Measurements from ENCODE around the gene PRR33.
"Not testable (repeated sequence)": the region's sequence is repeated elsewhere in the genome, so short reads cannot be mapped to it uniquely, and the experiment has no call there.

Gene PRR33

DNA sequence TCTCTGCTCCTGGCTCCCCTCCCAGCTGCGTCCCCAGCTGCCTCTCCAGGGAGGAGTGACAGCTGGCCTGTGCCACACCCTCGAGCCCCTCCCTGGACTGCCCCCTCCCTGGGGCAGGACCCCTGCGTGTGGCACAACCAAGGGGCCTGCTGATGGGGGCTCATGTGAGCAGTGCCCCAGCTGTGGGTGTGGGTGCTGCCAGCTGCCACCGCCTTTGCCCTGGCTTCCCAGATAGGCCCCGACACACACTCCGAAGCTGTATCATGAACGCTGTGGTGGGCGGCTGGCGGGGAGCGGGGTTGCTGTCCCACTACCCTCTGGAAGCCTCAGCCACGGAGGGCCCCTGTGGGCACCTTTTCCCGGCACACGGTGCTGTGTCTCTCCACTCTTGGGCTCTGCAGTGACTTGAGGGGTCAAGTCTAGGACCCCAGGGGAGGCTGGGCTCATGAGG, 15.8 kb downstream of the PRR33 start:
- DNase-seq (ENCODE audit: low read depth in 2 of 2) = not testable (repeated sequence)

DNA sequence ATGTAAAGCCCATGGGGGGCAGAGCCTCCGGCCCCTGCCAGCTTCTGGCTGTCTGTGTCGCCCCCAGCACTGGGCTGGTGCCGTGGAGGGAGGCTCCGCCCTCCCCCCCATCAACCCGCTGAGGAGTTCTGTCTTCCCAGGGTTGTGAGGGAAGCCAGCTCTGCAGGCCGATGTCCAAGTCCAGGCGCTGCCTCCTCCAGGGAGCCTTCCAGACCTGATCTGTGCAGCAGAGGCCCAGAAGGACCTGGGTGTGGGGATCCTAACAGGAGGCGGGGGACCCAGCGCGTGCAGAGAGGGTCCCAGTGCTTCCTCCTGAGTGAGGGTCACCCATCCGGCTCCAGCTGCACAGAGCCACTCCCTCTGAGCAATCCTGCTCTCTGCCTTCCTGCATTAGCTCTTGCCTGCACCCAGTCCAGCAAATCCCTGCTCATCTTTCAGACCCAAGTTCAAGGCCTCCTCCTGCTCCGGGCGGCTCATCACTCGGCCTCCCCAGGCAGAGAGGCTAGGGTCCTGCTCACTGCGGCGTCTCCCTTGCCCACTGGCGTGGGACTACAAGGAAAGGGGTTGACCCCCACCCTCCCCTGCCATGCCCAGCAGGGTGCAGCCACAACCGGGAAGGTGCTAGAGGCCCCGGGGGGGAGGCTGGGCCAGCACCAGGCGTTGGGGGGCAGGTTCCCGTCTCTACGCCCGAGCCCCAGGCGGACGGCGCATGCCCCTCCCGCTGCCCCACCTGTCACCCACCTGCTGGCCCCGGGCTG, 16.4 kb downstream of the PRR33 start:
- no peak for DNase-seq (ENCODE audit: low read depth in 2 of 2)

DNA sequence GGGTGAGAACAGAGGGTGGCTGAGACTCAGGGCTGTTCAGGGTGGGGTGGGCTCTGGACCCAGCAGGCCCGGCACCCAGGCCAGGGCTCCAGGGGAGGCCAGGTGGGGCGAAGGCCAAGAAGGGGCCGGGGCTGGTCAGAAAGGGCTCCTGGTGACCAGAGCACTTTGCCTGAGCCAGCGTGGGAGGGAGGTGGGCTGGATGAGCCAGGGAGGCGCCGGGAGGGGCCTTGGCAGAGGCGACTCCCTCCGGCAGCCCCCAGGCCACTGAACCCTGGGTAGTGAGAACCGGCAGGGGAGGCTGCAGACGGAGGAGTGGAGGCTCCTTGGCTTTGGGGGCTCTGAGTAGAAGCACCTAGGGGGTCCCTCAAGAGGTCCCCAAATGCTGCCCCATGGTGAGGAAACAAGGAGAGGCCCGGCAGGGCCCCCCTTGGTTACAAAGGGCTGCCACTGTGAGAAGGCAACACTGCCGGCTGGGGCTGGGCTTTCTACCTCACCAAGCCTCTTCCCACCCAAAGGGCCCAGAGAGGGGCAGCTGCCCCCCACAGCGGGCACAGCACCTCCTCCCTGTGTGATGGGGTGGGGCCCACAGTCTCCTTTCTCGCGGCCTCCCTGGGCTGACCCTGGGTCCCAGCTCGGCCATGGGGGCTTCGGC, 17.1 kb downstream of the PRR33 start:
- not testable (repeated sequence) for DNase-seq (ENCODE audit: low read depth in 2 of 2)

DNA sequence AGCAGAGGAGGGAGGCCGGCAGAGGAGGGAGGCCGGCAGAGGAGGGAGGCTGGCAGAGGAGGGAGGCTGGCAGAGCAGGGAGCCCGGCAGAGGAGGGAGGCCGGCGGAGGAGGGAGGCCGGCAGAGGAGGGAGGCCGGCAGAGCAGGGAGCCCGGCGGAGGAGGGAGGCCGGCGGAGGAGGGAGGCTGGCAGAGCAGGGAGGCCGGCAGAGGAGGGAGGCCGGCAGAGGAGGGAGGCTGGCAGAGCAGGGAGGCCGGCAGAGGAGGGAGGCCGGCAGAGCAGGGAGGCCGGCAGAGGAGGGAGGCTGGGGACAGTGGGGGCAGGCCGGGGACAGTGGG, 17.9 kb downstream of the PRR33 start:
- not testable (repeated sequence) for DNase-seq (ENCODE audit: low read depth in 2 of 2)

DNA sequence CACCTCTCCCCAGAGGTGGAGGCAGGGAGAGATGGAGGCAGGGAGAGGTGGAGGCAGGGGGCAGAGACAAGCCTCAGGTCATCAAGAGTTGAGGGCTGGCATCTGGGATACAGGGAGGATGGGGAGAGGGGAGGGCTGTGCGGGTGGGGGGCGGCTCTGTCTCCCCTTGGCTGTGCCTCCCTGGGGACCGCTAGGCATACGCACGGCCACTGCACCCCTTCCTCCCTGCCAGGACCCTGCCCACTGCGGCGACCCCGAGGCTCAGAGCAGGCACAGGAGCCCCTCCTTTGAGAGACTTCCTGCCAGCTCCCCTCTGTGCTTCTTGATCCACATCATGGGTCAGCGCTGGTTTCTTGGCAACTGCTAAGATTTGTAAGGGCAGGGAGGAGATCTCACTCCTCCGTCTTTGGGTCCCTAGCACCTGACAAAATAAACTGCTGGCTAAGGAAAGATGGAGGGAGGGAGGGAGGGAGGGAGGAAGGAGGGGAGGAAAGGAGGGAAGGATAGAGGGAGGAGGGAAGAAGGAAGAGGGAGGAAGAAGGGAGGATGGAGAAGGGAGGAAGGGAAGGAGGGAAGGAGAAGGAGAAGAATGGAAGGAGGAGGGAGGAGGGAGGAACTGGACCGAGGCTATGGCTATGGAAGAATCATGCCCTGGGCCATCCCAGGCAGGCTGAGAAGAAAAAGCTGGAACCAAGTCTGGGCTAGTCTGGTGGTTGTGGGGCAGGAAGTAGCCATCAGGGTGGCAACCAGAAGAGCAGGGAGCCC, 18.5 kb downstream of the PRR33 start:
- no peak for DNase-seq (ENCODE audit: low read depth in 2 of 2)

DNA sequence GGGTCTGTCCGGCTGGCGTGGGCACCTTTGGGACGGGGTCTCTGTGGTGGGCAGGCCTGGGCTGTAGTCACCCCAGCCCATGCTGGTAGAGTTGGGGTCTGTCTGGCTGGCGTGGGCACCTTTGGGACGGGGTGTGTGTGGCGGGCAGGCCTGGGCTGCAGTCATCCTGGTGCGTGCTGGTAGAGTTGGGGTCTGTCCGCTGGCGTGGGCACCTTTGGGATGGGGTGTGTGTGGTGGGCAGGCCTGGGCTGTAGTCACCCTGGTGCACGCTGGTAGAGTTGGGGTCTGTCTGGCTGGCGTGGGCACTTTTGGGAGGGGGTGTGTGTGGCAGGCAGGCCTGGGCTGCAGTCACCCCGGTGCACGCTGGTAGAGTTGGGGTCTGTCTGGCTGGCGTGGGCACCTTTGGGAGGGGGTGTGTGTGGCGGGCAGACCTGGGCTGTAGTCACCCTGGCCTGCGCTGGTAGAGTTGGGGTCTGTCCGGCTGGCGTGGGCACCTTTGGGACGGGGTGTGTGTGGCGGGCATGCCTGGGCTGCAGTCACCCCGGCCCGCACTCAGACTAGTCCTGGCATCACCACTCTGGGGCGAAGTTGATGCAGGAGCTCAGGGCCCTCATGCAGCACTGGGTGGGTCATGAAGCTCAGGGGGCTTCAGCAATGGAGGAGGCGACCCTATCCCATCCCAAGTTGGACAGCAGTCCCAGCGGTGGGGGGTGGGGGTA, 19.3 kb downstream of the PRR33 start:
- no peak for DNase-seq (ENCODE audit: low read depth in 2 of 2)

DNA sequence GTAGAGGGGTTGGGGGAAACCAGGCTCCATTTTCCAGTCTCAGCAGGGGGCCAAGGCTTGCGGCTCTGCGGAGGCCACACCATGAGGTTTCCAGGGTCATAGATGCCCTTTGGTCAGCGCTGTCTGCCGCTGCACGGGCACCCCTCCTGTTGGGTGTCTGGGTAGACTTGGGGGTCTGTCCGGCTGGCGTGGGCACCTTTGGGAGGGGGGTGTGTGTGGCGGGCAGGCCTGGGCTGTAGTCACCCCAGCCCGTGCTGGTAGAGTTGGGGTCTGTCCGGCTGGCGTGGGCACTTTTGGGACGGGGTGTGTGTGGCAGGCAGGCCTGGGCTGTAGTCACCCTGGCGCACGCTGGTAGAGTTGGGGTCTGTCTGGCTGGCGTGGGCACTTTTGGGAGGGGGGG, 20.2 kb downstream of the PRR33 start:
- DNase-seq (ENCODE audit: low read depth in 2 of 2) = no peak

DNA sequence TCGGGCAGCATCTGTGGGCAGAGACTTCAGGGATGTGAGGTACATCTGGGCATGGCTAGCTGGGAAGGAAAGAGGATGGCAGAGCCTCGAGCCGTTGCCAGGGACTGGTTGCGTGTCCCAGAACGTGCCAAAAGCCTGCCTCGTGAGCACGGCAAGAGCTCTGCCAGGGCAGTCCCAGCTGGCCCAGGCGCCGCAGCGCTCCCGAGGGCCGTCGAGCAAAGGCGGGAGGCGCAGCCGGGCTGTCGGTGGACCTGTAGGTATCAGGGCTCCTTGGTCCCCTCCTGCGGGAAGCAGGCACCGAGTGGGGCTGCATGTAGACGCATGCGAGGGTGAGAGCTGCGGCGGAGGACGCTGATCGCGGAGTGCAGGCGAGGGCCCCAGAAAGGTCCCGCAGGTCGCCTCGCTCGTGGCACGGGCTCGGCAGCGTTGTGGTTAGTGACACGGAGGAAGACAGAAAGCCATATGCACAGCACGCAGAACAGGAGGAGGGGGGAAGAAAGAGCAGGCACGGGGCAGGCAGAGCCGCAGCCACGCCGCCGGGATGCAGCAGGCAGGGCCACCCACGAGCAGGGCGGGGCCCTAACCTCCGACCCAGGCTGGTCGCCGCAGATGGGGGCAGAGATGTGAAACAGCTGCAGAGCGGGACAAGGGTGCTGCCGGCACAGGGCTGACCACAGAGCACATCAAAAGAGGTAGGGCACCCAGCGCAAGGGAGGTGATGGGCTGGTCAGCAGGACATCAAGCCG, 20.8 kb downstream of the PRR33 start:
- DNase-seq (ENCODE audit: low read depth in 2 of 2) = no peak

DNA sequence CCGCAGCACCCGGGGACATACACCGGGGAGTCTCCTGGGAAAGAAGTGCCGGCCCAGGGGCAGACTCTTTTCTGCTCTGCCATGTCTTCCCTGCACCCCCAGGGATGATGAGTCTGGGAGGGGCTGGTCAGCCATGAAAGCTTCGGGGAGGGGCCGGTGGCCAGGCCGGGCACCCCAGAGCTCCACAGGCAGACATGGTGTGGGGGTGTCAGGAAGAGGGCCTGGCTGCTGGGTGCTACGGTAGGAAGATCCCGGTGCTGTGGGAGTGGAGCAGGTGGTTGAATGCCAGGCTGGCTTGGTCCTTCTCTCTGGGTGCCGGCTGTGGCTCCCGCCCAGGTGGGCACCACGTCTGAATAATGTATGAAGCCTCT, 21.4 kb downstream of the PRR33 start:
- no peak for DNase-seq (ENCODE audit: low read depth in 2 of 2)

DNA sequence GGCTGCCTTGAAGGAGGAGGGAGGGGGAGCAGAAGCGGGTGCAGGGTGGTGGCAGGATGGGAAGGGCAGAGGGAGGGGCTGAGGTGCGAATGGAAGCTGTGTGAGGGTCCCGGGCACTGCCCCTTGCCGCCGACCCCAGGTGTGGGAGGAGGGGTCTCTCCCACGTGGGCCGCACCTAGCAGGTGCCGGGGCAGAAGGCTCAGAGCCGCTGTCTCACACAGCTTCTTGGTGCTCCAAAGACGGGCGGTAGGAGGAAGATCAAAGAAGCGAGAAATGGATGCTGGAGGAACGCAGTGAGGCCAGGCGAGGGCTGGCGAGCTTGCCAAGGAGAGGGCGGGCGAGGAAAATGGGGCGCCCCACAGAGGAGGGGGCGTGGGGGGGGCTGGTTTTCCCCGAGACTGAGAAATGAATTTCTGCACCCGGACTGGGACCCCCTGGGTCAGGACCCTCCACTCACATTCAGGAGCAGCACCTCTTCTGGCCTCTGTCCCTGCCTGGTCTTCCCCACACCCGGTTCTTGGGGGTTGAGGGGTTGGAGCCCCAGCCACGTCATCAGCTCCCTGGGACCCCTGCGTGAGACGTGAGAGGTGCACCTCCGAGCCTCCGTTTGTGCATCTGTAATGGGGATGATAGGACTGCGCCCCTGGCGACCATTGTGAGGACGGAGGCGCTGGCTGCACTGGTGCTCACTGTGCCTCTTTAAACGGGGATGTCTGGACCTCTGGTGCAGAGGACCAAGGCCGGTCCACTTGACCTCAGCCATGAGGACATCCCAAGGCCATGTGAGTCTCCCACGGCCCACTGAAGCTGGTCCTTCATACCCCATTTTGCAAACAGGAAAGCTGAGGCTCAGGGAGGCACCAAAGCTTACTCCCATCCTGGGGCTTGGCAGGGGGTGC, 22.0 kb downstream of the PRR33 start:
- DNase-seq (ENCODE audit: low read depth in 2 of 2) = no peak

DNA sequence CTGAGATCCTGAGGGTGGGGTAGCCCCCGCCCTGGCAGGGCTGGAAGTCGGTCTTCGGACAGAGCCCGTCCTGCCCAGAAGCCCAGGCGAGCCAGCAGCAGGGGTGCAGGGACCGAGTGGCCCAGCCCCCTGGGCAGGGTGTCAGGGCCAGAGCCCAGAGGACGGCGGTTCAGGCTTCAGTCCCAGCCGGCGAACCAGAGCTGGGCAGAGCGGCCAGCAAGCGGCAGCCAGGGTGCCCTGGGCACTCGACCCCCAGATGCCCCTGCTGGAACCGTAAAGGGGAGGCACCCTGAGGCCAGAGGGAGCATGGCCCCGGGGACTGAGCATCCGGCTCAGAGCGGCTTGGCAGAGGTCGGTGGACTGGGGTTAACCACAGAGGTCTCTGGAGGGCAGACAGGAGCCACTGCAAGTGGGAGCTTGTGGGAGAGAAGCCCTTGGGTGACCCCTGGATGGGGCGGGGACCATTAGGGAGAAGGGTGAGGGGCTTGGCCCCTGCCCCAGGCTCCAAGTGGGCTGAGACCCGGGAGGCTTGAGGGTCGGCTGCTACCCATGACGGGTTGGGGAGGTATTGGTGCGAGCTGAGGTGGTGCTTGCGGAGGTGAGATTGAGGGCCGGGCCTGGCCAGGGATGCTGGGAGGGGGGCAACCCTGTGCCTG, 22.9 kb downstream of the PRR33 start:
- DNase-seq (ENCODE audit: low read depth in 2 of 2) = no peak

DNA sequence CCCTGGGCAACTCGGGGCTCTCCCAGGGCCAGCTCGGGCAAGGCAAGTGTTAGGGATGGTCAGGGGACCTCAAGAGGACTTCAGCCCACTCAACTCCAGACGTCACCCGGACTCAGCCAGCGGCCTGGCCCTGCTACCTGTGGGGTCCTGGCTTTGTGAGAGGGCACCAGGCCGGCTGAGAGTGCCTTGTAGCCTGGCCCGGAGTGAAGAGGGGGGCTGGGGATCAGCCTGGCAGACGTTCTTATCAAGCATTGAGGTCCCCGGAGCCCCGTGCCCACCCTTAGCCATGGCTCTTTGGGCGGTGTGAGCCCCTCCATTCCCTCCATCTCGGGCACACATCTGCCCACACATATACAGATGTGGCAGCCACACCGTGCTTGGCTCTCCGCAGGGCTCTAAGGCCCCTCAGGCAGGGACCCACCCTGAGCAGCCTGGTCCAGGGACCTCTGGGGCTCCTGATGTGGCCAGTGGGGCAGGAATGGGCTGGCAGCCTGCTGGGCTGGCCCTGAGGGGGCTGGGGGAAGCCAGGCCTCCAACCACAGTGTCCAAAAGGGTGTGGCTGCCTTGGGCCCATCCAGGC, 23.5 kb downstream of the PRR33 start:
- no peak for DNase-seq (ENCODE audit: low read depth in 2 of 2)

DNA sequence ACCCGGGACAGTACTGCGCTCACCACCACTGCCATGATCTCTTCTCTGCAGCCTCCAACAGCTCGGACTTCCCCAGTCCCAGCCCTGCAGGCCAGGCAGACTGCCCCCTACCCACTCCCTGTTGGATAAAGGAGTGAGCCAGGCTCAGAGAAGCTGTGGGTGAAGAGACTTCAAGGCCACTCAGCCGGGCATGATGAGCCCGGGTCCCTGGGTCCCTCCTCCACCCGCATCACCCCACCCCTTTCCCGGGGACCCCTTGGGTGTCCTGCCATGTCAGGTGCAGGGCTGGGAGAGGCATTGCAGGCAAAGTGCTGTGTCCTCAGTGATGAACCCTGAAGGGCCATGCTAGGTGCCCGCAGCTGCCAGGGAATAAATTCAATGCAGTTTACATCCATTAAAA, 24.3 kb downstream of the PRR33 start:
- DNase-seq (ENCODE audit: low read depth in 2 of 2) = no peak

DNA sequence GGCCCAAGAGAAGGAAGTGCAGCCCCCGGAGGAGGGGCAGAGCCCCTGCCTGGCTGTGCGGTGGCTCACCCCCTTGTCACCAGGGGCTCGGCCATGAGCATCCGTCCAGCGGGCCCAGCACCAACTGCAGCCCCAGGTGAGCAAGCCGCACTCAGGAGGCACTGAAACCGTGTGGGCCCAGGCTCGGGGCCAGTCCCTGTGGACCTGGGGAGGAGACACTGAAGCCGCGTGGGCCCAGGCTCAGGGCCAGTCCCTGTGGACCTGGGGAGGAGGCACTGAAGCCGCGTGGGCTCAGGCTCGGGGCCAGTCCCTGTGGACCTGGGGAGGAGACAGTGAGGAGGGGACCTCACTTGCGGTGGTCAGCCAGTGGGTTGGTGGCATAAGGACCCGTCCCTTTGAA, 24.9 kb downstream of the PRR33 start:
- DNase-seq (ENCODE audit: low read depth in 2 of 2) = no peak

DNA sequence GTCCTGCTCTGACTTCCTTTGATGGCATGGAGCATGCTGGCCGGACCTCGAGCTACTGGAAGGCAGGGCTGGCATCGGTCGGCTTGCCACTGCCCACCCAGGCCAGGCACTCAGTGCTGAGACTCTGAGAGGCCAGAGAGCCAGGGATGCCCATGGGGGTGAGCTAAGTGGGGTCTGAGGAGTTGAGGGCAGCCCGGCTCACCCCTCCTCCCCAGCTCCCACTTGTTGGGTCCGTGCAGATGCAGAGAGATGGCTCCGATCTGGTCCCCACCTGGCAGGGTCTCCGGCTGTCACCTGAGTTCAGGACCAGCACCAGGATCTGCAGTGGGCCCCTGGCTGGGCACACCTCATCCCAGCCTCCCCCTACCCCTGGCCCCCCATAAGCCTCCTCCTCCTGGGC, 25.5 kb downstream of the PRR33 start:
- no peak for DNase-seq (ENCODE audit: low read depth in 2 of 2)

DNA sequence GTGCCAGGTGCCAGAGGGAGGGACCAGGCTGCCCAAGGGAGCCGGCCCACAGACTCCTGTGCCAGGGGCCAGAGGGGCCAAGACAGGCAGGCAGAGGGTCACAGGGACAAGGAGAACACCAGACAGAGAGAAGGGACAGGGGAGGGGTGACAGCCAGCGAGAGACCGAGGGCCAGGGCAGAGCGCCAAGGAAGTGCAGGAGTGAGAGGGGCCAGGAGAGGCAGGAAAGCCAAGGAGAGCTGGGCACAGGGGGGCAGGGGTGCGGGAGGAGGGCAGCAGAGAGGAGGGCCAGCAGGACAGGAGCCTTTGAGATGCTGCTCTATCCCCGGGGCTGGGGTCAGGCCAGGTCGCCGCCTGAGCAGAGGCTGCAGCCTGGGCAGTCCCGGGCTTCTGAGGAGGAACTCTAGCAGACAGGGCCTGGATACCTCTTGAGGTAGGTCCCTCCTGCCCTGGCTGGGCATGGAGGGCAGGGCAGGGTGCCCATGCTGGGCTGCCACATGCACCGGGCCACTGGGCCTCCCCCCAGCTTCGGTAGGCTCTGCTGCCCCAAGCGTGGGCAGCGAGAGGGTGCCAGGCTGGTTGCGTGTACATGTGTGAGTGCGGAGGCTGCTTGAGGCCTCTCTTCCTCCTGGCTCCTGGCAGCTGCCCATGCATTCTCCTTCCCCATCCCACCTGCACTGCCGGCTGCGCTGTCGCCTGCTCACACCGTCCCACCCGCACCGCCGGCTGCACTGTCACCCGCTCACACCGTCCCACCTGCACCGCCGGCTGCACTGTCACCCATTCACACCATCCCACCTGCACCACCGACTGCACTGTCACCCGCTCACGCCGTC, 26.6 kb downstream of the PRR33 start:
- no peak for DNase-seq (ENCODE audit: low read depth in 2 of 2)

DNA sequence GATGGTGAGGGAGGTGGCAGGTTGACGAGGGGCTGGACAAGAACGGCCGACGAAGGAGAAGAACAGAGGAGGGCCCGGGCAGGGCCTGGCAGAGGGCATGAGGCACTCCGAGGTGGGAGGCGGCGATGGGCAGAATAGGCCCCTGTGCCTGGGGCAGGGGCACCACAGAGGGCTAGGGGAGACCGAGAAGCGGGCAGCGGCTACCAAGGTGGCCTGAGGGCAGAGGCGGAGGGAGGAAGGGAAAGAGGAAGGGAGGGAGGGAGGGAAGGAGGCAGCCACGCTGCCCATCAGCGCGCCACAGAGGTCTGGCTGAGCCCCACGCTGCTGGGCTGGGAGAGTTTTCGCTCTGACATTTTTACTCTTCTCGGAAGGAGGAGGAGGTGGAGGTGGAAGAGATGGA, 27.5 kb downstream of the PRR33 start:
- no peak for DNase-seq (ENCODE audit: low read depth in 2 of 2)

DNA sequence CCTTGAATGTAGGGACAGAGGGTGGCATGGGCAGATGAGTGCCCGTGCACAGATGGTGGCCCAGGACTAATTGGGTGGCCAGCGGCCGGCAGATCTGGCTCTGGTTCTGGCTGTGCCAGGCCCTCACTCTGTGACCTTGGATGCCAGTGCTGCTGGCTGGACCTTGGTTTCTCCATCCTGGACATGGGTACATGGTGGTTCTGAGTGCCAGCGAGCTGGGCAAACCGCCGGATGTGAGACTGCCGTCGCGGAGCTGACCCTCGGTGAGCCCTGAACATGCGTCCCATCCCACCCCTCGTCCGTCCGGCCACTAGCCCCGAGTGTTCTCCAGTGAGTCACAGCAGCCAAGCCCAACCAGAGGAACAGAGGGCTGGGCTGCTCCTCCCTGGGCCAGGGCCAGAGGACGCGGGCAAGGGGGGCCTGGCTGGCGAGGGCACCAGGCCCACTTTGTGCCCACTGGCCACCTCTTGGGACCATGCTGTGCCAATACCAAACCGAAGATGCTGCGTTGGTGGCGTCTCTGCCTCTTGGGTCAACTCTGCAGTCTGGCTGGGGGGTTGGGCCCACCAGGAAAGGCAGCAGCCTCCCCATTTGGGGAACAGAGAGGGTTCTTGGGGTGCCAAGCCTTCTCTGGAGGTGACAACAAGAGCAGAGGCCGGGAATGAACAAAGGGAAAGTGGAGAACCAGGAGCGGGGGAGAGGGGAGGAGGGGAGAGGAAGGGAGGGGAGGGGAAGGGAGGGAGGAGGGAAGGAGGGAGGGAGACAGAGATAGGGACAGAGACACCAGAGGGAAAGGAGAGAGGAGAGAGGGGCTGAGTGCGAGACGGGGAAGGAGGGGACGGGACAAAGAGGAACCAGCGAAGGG, 28.1 kb downstream of the PRR33 start:
- DNase-seq (ENCODE audit: low read depth in 2 of 2) = no peak
